NCI-H2081 treated with DMSO at 0.1 percent for 48 hours (cell line): Measurements from ENCODE around the gene PTPA.
"Not testable (repeated sequence)": the region's sequence is repeated elsewhere in the genome, so short reads cannot be mapped to it uniquely, and the experiment has no call there.

Experiments used
- DNase-seq: peaks from one replicate; lab custom pipeline; 2025; lab: John Stamatoyannopoulos, UW

Gene PTPA

DNA sequence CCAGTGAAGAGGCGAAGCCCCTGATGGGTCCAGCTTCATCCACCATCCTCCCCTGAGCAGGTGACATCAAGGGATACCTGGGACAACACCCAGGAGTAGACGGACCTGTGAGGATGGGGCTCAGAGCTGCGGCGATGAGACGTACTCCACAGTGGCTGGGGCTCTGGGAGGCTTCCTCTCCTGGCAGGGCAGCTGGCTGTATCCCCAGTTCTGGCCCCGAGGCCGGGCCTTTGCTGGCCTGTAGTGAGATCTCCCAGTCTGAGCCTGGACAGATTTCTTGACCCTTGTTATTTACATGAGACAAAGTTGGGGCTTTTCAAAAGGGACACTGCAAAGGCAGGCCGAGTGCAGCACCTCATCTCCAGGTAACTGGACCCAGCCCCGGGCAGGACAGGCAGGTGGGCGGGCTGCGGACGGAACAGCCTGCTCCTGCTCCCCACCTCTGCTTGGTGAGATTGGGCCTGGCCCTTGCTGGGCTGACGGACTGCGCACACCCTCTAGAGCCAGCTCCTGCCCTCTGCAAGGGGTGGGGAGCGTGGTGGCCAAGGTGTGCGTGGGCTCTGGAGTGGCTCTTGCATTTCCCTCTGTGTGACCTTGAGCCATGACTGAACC lies 43.8 kb downstream of the PTPA start:
- DNase-seq: no peak

DNA sequence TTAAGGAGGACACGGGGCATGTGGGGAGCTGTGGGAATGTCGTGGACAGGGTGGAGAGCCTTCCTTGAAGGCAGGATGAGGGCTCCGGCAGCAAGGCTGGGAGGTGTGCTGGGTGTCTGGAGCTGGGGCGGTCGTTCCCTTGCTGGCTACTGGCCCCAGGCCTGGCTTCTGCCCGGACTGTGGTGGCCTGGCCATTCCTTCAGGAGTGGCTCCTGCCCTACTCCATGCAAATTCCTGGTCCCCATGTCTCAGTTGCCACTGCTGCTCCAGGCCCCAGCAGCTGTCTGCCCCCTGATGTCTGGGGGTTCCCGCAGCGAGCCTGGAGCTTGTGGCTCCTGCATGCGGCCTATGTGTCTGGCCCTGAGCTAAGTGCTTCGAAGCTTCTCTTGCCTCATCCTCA lies 44.9 kb downstream of the PTPA start:
- DNase-seq: no peak

DNA sequence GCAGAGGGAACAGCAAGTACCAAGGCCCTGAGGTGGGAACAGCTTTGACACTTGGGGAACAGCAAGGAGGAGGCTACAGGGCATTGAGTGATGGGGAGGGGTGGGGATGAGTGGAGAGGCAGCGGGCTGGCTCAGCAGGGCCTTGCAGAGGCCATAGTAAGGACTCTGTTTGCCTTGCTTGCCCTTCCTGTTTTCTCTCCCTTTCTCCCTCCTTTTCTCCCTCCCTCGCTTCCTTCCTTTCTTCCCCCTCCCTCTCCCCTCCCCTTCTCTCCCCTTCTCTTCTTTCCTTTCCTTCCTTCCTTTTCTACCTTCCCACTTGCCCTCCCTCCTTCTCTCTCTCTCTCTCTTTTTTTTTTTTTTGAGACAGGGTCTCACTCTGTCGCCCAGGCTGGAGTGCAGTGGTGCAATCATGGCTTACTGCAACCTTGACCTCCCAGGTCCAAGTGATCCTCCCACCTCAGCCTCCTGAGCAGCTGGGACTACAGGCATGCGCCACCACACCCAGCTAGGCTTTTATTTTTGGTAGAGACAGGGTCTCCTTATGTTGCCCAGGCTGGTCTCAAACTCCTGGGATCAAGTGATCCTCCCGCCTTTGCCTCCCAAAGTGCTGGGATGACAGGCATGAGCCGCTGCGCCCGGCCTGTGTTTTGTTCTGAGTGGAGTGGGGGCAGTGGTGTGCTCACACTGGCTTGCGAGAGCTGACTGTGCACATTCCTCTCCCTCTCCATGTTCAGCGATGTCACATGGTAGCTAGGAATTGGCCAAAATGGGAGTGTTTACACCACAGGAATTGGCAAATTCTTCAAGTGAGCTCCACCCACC lies 49.7 kb downstream of the PTPA start:
- no peak for DNase-seq

DNA sequence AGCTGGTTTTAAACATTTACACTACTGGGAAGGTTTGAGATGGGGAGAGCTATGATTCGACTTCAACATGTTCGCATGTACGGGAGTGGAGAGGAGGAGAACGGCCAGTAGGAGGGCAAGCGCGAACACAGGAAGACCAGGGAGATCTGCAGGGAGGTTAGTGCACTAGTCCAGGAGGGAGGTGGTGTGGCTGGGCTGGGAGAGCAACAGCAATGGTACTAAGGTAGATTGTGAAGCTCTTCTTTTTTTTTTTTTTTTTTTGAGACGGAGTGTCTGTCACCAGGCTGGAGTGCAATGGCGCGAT lies 50.3 kb downstream of the PTPA start:
- DNase-seq: no peak

DNA sequence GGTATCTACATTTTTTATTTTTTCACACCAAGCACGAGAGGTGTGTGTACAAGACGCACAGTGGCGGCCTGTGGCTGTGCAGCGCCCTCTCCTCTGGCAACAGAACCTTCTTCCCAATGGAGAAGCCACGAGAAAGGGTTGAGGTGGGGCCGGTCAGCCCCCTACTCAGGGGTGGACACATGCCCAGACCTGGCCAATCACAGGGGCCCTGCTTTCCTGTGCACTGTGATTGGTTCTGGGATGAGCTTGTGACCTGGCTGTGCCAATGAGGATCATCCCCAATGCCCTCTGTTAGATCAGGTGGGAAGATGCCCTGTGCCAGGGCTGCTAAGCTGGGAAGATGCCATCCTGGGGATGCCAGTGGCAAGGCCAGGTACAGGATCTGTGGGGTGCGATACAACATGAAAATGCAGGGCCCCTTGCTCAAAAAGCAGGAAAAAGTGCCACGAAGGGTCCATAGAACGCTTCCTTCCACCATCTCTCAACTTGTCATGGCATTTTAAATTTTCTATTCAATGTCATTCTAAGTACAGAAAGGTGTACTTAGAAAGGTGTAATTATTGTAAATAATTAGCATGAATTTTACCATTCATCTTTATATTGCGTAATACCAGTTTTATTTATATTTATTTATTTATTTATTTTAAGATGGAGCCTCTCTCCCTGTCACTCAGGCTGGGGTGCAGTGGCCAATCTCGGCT lies 51.4 kb downstream of the PTPA start:
- DNase-seq: no peak

DNA sequence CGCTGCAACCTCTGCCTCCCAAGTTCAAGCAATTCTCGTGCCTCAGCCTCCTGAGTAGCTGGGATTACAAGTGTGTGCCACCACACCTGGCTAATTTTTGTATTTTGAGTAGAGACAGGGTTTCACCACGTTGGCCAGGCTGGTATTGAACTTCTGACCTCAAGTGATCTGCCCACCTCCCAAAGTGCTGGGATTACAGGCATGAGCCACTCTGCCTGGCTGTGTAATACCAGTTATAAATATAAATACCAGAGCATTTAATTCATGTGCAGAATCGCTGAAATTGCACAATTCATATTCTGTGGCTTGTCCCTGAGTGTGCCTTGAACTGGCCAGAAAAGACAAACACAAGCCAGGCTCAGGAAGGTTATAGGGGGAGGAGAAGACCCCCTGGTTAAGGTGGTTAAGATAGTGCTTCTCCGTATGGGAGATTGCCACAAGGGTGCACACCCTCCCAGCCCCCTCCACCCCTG lies 52.0 kb downstream of the PTPA start:
- DNase-seq: not testable (repeated sequence)

DNA sequence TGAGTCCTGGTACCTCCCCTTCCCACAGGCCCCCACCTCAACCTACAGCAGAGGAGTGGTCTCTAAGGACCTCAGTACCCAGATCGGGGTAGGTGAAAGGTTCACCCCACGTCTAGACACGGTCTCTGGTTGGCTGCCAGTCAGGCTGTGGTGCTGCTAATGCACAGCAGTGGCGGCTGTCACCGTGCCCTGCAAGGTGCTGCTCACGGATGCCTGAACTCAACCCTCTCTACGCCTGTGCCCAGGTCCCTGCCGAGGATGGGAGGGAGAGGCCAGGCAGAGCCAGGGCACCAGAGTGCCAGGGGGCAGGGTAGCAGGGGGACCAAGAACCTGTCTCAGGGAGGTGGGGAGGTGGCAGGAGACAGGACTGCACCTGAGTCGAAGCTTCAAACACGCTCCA lies 52.5 kb downstream of the PTPA start:
- no peak for DNase-seq

DNA sequence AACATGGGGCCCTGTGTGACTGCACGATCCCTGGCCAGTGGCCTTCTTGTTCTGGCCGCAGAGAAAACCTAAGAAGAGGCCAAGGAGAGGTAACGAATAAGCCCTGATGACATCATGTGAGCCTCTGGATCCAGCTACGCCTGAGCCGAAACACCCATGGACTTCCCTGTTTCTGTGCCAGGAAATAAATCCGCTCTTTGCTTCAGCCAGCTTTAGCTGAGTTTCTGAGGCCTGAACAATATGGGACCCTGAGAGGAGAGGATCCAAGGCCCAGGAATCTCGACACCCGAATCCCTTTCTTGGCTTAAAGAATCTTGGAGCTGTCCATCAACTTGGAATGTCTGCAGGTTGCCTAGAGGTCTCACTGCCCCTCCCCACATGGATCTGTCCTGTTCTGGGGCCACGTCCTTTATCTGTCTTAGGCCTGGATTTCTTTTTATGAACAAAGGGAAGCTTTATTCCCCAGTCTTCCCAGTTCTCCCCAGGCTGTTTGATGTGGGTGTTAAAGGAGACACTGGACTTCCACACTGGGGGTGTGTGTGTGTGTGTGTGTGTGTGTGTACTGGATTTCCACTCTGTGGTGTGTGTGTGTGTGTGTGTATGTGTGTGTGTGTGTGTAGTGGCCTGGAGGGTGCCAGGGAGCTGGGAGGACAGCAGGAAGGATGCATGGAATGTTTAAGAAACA lies 53.2 kb downstream of the PTPA start:
- no peak for DNase-seq

DNA sequence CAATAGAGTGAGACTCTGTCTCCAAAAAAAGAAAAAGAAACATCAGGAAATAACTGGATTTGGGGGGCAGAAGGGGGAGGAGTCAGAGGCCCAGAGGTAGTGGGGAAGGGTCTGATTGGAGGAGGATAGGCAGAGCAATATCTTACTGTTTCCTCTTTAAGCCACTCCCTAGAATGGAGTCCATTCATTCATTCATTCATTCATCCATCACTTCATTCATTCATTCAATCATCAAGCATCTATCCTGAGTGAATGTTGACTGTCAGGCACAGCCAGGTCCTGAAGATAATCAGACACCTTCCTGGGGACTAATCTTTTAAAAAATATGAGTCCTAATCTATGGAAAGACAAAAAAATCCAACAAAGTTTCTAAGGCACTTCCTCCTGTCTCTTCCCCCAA lies 54.0 kb downstream of the PTPA start:
- DNase-seq: no peak

DNA sequence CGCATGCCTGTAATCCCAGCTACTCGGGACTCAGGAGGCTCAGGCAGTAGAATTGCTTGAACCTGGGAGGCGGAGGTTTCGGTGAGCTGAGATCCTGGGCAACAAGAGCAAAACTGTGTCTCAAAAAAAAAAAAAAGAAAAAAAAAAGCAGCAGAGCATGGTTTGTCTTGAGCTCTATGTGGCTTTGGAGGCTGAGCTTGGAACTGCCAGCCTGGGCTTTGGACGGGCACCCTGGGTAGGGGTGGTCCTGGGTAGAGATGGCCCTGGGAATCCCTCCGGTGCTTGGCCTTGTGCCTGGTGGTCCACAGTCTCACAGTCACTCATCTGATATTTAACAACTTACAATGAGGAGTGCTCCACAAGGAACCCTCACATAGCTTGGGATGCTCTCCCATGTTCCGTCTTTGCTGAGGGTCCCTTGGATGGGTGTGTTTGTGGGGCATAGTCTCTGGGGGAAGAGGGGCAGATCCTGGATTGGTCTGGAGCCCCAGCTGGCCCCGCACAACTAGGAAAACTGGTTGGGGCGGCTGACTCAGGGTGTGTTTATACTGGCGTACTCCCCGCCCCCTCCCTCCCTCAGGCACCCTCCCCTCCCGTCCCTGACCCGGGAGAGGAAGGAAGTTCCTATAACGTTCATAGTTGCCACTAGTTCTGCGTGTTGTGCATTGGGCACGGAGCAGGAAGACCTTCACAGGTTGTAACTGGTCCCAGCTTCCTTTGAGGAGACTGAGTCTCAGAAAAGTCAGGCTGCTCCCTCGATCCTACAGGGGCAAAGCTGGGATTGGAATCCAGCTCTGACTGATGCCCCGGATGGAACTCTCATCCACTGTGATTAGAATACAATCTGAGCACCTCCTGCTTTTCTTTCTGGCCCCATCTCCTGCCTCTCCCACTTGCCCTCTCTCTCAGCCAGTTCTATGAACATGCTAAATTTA lies 55.7 kb downstream of the PTPA start:
- DNase-seq: no peak

DNA sequence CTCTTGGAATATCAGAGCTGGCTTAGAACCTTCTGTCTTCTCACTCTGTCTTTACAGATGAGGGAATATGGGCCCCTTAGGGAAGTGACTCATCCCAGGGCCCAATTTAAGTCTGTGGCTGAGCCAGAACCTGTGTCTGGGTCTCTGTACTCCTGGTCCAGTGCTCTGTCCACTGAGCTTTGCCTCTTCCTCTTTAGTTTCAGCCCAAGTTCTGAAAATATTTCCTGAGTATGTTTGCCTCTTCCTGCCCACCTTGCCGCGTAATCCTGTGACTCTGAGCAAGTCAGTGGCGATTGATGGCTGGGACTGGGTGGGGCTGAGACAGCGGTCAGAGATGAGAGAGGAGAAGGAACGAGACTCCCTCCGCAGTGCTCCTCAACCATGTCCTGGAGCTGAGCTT lies 59.0 kb downstream of the PTPA start:
- DNase-seq: no peak

DNA sequence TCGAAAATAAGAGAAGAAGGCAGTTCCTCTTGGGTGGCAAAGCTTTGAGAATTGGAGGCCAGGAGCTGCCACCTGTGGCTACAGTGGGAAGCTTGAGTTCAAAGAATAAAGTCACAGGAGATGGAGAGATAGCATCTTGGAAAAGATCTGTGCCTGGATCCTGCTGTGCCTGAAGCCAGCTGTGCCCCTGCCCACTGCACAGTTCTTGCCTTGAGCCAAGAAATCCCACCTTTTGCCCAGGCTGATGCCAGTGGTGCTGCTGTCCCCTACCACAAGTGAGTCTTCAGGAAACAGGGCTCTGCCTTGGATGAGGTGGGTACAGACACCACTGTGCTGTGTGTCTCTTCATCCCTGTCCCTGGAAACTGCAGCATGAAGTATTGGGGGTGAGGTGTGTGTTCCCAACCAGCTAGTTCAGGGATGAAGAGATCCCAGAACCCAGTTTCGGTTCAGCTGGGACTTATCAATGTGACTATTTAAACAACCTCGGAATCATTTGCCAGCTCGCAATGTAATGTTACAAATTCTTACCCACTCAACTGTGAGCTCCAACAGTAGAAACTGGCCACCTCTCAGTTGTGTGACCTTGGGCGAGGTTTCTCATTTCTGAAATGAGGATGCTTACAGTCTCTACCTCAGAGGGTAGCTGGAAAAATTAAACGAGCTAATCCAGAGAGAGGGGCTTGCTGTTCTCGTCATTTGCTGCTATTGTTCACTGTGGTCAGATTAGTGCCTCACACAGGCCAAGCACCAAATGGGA lies 61.0 kb downstream of the PTPA start:
- no peak for DNase-seq

DNA sequence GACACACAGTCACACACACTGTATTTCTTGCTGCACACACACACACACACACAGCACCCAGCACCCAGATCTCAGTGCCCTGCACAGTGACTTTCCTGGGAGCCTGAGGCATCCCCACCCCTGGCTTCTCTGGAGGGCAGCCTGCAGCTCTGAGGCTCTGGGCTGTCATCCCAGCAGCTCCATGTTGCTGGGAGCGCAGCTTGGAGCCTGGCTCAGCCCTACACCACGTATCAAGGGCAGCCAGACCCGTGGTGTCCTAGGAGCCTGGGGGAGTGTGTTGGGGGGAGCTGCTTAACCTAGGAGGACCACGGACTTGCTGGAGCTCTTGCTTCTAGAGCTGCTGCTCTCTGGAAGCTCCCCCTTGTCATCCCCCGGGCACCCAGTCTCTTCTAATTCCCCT lies 61.6 kb downstream of the PTPA start:
- DNase-seq: no peak

DNA sequence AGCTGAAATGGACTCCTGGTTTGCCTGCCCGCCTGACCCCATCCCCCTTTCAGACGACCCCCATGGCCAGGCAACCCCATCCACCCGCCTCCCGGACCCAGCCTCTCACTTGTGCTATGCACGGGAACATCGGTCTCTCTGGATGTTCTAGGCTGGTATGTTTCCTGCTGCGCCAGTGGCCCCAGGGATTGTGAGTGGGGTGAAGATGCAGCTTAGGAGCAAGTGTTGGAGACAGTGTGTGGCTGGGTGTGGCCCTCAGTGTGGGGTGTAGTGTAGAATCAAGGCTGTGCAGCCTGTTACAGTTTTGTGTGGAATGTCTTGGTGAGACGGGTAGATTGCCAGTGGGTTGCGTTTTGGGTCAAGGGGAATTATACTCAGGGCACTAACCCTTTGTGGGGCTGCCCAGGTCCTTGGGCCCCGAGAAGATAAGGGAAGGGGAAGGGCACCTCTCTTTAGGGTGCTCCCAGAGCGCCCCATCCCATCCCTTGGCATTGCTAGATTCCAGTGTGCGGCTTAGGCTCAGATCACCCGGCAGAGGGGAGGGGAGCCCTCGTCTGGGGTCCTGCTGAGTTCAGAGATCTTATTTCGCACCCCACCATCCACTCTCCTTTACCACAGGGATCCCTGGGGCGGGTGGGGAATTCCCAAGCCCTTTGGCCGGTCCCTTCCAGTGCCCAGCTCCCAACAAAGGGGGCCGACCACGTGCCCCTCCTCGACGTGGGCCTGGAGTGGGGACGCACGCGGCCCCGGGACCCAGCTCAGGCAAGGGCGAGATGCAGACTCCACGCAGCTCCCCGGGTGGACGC lies 62.3 kb downstream of the PTPA start:
- DNase-seq: no peak

DNA sequence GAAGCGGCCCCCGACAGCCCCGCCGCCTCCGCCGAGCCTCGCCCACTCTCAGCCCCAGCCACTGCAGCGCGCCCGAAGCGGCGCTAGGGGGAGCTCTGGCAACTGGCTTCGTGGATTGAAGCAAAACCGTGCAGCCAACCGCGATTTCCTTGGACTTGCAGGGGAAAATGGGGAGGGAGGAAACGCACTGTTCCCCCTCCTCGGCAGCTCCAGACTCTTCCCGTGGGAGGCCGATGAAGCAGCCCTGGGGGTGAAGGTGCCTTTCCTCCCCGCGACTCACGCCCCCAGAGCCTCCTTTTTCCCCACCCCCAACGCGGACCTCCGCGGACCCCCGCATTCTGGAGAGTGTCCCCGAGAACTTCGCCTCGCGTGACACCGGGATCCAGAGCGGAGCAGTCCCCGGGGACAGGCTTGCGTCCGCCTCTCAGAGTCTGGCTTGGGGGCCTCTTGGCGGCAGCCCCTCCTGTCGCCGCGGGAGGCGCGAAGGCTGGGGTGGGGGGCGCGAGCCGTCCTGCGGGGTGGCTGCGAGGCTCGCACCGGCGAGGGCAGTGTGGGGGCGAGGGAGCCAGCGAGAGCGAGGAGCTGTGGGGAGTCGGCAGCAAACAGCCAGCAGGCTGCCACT lies 63.0 kb downstream of the PTPA start:
- peak; percentile 30 for DNase-seq

DNA sequence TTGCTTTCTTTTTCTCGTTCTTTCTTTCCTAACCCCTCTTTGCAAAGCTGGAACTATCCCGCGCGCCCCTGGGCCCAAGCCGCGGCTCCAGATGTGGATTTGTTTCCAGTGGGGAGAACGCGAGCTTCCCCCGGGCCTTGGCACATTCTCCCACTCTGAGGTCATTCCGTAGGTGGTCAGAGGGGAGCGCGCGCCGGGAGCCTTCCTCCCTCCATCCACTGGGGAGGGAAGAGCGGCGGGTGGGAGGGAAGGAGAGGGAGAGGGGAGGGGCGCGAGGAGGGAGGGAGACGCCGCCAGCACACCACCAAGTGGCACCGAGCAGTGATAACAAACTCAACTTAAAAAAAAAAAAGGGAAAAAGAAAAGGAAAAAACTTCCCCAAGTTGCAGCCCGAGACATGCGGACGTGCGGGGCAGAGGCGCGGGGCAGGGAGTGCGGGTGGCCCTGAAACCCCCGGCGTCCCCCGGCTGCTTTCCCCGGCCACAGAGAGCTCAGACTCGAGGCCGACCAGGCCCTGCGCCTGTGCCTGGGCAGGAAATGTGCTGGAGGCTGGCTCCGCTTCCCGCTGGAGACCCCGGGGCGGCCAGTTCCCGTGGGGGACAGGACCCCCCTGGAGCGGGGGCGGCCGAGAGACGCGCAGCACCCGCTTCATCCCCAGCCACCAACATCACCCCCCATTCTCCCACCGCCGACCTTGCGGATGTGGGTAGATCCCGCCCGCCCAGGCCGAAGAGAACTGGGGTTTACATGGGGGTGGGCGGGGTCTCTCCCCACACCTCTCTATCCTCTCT lies 63.7 kb downstream of the PTPA start:
- no peak for DNase-seq

DNA sequence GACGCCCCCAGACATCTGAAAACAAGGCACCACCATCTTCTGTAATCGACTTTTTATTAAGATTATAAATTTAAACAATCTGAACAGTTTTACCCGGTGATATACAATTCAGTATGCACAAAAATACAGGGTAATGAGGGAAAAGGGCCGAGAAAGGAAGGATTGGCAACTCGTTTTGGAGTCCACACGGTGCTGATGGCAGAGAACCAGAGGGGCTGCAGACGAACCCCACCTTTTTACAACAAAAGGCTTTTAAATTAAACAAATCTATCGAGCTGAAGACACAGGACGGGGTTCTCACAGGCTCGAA lies 64.3 kb downstream of the PTPA start:
- DNase-seq: no peak

DNA sequence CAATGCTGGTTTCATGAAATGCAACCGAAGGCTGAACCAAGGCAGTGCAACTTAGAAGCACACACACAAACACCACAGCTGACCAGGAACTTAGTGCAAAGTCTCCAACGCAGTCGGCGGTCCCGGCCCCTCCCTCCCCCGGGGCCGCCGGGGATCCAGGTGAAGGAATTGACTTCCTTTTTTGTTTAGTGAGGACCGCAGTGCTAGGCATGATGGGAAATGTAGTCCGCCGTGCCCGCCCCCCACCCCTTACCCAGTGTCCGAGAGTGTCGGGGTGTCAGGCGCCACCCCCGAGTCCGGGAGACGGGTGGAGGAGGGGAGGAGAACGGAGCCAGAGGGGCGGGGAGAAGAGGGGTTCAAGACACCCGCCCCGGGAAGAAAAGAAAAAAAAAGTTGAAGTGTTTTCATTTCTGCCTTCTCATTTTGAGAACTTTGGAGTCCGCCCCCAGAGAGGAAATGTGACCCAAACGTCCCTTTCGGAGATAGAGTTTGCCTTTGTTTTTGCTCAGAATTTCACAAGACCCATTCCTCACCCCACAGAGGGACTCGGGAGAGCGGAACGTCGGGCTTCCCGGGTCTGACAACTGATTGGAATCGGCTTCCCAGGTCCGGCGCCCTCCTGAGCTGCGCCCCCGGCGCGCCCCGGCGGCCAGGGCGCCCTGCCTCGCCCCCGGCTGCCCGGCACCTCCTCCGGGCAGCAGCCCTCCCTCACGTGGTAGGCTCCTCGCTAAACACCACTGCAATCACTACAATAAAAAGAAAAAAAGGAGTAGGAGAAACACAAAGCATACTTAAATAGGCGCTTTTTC lies 64.8 kb downstream of the PTPA start:
- DNase-seq: no peak
